HG02938 (cell line): ENCODE results near the gene C3orf52.

ENCODE experiments used
- ATAC-seq: cut with Tn5 transposase; IDR thresholded peaks from one replicate; pipeline ENCODE4 v1.9.1; 2021; ENCODE audit warnings: mild to moderate bottlenecking, moderate library complexity; ENCODE audit not compliant: unreplicated experiment

C3orf52 gene

DNA sequence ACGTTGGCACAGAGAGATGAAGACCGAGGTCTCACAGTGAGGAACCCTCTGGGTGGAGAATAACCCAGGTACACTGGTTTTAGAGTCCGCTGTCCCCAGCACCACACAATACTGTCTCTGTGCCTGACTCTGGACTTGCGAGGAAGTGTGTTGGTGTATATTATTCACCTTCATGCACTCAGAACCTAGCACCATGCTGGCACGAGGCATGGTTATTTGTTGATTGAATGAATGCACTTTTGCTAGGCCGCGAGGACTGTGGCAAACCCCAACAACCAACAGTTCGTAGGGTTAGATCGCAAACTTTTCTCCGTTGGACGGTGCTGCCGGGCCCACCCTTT lies 484 bp upstream of the C3orf52 start:
- no peak for ATAC-seq

DNA sequence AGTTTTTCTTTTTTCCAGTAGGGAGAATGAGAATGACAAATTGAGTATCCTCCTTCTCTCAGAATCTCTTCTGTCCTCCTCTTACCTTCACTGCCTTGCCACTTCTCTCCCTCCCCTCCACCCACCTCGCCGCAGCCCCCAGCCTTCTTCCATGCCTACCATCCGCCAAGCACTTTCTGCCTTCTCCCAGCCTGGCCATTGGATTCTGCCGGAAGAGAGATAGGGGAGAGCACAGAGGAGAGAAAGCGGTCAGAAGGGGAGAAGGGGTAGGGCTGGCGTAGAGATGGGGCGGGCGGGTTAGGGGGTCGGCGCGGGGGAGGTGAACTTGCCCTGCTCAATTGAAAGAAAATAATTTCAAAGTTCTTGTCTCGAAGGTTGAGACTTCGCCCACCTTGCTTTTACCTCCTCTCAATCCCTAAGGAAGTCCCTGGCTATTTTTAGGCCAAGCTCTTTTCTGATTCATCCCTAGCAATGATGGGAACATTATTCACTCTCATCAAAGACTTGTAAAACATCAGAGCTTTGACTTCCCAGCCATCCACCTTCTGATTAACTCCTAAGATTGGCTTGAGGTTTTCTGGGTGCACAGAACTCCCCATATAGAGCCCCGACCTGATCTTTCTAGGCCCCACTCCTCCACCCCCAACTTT lies 811 bp downstream of the C3orf52 start:
- no peak for ATAC-seq

DNA sequence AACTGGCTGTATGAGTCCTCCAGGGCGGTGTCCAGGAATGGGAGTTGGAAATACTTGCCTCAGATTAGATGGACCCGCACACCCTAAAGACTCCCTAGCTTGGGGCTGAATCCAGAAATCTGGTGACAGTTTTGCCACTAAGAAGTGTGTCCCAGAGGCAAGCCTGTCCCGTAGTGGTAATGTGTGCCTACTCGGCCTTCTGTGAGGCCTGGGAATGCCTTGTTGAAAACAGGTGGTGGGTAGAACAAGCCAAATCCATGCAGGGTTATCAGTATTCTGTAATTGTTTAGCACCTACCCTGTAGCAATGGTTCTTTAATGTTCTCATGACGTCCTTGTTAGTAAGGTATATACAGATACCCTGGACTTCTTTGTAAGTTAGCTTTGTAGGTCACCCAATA lies 1.6 kb downstream of the C3orf52 start:
- ATAC-seq: no peak

DNA sequence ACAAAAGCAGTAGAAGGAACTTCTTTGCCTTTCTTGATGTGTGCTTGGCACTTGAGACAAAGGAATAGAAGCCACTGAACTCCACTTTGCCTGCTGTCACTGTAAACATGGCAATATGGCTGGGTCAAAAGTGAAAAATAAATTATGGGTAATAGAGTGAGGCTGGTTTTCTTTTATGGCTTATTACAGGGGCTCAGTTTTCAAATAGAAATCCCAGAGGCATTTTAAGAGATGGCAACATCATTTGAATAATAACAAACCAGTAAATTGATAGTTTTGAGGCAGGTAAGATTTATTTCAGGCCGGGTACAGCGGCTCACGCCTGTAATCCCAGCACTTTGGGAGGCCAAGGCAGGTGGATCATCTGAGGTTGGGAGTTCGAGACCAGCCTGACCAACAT lies 2.8 kb downstream of the C3orf52 start:
- no peak for ATAC-seq

DNA sequence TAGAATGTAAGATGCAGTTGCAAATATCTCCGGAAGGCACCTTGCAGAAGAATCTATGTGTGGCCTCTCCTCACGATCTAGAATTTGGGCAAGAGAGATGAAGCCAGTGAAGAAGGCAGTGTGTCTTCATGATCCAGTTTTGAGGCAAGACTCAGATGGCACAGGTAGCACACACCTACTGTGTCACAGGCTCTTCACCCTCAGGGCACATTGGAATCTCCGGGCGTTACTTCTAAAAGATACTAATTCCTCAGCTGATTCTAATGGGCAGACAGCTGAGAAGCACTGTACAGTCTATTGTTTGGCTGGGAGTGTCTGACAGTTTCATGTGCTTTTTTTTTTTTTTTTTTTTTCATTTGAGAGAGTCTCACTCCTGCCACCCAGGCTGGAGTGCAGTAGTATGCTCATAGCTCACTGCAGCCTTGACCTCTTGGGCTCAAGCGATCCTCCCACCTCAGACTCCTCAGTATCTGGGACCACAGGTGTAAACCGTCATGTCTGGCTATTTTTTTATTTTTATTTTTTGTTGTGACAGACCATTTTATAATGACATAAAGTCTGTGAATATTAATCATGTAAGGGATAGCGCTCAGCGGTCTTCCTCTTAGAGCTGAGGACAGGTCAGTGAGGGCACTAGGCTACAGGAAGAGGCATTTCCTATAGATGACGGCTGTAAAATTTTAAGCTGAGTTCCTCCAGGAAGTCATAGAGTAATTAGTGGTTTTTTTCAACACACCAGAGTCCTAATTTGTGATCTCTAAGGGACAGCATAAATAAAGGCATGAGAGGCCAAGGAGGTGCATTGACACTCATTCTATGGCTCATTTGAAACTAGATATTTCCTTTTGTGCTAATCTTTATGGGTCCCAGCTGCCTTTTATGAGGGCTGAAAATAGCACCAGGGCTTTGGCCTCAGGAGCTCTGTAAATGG lies 4.0 kb downstream of the C3orf52 start:
- no peak for ATAC-seq

DNA sequence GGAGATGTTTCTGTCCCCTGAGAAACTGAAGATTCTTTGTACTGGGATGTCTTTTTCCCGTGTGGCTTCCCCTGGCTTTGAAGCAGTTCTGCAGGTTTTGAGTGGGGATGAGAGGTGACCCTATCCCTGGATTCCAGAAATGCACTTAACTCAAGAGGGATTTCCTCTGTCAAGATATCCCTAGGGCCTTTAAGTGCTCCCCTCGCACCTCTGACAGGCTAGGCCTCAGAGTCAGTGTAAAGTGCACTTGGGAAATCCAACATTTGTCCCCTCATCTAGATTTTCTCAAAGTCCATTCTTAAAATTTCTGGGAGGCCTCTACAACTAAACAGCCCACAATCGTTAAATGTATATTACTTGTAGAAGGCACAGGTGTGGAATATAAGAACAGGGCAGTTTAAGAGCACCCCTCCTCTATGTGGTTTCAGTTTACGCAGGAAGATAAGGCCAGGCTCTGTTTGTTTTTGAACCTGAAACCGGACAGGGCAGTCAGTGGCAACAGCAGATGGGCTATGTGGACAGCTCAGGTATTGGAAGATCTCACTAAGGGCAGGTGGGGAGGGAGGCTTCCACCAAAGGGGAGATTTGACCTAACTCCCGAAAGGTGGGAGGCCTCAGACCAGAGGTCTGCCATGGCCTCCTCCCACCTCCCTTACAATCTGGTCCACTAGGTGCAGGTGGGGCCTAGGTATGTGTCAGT lies 4.8 kb downstream of the C3orf52 start:
- no peak for ATAC-seq

DNA sequence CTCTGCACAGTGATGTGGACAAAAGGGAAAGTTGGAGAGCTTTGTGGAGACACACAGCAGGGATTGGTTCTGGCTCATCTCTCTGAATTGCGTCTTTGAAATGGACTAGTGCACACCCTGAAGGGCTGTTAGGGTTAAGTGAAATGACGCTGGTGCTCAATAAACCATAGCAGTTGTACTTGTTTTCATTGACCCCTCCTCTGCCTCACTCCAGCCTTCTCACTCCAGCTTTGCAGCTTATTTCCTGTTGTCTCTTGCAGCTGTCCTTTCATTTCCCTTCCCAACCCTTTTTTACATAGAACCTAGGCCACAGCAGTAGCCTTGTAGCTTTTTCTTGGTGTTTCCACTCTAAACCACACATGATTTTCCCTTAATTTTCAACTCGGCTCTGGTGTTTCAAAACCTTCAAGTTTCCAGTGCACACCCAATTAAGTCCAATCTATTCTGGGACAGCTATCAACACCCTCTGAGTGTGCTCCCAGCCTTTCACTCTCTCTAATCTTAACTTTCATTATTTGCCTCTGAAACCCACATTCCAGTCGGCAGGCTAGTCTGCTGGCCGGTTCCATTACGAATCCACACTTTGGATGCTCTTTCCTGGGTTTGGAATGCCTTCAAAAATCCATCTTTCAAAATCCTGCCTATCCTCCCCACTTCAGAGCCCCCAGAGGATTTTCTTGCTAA lies 6.4 kb downstream of the C3orf52 start:
- no peak for ATAC-seq

DNA sequence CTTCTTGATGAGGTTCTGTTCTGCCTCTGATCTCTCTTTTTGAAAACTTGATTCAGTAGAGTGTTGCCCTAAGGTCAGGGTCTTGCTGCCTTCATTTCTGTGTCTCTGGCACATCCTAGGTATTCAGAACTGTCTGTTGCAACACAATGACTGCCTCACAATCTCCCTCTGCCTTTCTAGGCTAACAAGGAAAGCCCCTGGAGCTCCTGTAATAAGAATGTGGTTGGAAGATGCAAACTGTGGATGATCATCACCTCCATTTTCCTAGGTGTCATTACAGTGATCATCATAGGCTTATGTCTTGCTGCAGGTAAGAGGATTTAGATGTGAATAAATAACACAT lies 7.0 kb downstream of the C3orf52 start:
- ATAC-seq: no peak

DNA sequence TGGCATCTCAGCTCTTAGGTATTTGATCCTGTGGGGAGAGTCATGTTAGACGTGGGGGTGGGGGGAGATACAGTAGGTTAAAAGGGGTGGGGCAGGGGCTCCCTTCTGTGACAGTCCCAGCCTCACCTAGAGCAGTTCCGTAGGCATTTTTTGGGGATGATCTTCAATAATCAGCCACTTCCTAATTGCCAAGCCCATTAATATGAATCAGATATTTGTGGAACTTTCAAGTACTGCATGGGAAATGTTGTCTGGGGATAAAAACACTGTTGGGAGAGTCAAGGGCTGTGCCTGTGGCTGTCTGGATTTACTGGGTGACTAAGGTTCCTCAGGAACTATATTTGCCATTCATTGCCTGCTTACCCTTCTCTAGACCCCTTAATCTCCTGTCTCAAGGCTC lies 9.5 kb downstream of the C3orf52 start:
- ATAC-seq: no peak

DNA sequence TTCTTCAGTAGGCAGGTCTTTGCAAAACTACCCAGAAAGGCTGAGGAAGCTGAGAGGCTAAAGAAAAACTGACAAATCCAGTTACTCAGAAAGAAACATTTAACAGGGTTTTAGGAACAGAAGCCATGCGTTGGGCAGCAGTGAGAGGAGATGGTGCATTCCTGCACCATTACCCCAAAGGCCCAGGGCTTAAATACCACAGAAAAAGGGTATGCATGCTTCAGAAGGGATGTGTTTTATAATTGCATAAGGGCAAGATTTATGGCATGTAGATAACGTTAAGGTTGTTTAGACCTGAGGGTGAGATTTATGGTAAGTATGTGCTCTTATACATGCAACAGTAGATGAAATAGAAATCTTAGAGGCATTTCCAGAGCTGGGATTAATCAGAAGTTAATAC lies 10.0 kb downstream of the C3orf52 start:
- ATAC-seq: no peak

DNA sequence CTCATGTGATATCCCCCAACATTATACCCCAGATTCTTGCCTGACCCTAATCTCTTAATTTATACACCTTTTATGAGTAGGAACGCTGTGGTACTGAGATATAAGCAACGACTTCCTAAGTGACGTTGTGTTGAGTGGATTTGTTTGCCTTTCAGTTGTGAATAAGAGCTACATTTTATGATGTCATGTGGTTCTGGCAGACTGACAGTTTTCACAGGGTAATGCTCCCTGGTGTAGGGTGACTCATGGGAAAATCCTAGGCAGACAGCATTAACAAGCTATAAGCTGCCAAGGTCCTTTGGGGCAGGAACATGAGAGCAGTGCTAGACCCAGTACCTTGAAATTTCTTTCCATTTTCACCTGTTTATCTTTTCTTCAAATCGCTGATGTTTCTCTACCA lies 11.2 kb downstream of the C3orf52 start:
- ATAC-seq: no peak

DNA sequence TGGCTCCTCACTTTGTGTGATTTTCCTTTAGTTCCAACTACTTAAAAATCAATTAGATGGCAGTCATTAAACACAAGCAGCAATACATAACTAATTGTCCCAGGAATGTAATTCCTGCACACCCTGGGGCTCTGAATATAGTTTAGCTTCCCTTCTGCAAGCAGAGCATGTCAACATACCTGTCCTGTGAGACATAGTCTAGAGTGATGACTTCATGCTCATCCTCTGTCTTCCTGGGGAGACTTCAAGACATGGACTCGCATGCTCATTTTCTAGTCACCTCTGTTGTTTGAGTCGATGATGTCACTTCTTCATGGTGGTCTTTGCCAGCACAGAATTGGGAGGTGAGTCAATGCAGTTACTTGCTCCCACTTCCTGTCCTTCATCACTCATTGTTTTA lies 15.7 kb downstream of the C3orf52 start:
- ATAC-seq: no peak

DNA sequence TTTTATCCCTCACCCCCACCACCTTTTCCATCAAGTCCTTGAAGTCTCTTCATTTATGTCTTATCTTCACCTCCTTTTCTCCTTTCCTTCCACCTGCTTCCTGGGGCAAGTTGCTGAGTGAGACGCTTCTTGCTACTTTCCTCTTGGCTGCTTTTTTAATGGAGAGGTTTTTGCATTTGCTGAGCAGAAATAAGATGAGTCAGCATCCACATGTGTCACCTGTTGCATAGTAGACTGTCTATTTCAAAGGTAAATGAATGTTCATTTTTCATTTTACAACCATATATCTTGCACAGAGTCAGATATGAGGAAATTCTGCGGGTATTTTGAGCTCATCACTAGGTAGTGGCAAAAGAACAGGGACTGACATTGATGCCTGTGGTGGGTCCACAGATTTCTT lies 18.6 kb downstream of the C3orf52 start:
- ATAC-seq: no peak

DNA sequence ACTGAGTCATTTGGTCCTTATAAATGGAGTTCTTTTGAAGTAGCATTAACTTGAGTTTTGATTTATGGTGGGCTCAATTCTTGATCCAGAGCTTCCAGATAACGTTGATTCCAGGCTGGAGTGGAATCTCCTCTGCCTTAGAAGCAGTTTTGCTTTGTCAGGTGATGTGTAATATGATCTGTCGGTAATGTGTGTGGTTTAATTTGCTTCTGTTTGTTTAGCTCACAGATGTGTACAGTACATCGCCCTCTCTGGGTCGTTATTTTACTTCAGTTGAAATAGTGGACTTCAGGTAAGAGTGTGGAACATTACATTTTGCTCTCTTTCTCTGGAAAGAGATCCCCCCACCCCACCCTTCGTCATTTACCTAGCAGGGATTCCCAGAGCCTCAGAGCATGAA lies 23.1 kb downstream of the C3orf52 start:
- ATAC-seq: no peak

DNA sequence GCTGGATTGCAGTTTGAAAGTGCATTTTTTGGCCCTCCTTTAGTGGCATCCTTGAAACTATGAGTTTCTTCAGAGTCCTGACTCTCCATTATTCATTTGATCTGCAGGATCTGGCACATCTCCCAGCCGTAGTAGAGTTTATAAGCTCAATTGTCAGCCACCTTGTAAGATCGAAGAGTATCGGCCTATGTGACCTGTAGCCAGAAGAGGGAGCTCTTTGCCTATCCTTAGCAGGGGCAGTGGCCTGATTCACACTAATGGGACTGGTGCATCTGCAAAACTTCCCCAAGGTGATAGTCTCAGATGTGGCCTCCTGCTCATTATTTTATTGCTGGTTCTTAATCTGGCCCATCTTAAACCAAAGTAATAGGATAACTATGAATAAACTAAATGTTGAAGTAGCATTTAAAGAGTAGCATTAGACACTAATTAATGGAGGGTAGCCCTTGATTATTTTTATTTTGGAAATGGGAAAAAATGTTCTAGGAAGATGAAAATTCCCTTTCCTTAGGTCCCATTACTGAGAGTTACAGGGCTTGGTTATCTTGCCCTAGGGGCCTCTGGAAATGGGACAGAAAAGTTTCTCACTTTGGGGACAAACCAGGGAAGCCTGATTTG lies 25.7 kb downstream of the C3orf52 start:
- ATAC-seq: peak; percentile 52

DNA sequence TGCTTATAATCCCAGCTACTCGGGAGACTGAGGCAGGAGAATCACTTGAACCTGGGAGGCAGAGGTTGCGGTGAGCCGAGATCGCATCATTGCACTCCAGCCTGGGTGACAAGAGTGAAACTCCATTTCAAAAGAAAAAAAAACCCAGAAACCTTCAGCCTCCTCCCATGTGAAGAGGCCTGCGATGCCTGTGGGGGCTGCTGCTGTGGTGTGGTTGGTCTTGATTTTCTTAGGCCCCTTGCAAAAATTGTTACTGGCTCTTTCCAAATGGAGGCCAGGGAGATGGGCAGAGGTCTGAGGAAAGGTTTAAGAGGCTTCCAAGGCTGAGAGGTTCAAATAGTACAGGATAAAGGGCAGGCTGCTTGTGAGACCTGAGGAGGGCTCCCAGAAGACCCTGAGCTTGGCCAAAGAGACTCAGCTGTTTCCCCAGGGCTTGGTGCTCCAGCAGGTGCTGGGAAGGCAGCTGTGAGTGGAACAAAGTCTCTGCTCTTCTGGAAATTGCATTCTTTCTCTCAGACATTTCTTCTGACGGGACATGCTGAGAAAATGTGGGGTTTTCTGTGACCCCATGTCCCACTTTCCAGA lies 28.5 kb downstream of the C3orf52 start:
- ATAC-seq: no peak

DNA sequence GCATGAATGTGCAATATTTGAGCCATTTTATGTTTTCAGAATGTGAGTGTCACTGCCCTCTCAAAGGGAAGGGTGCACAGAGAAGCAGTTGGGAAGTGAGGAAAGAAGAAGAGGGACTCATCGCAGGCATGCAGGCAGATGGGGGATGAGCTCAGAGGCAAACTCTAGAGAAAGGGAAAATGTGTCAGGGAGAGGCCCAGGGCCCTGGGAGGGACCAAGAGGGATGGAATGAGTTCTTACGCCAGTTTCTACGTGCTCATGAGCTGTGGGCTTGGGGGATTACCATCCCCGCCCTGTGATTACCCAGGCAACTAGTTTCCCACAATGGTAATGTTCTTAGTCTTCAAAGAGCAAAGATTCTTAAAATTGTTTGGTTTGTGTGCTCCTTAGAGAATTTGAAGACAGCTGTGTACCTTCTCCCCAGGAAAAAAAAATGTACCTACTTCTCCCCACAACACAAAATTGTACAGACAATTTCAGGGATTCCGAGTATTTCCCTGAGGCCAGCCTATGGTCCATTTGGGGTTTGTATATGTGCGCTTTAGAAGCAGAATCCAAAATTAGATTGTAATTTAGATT lies 29.1 kb downstream of the C3orf52 start:
- ATAC-seq: peak; percentile 37

DNA sequence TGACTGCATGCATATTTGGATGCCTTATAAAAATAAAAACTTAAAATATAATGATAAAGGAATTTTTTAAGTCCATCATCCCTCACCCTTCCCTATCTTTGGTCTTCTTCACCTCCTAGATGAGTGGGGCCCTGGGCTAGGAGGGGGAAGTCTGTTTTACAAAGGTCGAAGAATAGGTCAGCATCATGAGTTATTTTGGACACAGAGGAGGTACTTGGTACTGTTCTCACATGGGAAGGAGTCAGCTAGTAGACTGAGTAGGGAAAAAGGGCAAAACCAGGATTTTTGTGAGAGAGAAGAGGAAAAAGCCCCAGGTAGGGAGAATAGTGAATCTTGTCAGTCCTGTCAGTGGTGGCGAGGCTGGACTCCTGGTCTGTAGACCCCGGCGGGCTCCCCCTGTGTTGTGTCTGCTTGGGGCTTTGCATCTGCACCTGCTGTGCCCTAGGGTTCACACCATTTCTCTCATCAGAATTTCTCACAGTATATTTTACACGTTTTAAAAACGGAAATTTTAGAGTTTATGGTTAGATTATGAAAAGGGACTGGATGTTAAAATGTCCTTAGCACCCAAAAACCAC lies 29.7 kb downstream of the C3orf52 start:
- no peak for ATAC-seq

DNA sequence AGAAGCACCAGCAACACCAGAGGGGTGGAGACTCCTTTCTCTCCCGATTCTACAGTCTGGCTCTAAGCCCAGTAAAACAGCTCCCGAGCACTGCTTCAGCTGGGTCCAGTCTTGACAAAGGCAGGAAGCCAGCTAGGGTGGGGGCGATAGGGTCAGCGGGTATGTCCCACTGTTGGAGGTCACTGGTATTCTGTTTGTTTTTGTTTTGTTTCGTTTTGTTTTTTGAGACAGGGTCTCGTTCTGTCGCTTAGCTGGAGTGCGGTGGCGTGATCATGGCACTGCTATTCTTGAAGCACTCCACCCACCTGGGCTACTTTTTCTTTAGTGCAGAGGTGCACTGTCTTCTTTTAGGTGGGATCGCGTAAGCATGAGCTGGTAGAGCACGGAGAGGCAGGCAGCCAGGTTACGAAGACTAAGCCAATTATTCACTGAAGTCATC lies 30.6 kb downstream of the C3orf52 start:
- no peak for ATAC-seq

DNA sequence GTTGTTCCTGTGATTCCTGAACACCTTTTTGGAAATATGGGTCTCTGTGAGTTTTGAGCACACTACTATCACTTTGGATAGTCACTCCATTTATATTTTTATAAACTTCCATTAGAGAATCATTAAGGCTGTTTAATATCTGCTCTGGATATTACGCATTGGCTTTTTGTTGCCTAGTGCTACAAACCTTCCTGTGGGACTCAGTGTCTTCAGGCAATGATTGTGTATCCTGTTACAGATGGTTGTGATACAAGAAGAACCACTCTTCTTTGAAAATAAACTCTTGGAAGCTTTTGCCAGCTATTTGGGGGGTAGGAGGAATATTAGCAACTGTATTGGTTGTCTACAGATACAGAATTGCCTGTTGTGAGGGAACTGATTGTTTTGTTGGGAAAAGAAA lies 31.2 kb downstream of the C3orf52 start:
- no peak for ATAC-seq
